ENCODE results near the gene SPRR4. TPM values are rescaled to one million over a fixed set of nuclear protein-coding genes. Genes with fewer than 3 reads are reported as not detected.

The SPRR4 gene
- total RNA-seq, 1 donor from 2014 or later, result not detected

GRCh38 chr1:152964536-152964935, 5.9 kb upstream of the SPRR4 start:
- DNase-seq, result no peak
- no peak overlapping the region for H3K4me3 Mint-ChIP-seq (ENCODE audit: unreplicated experiment)
- peaks cover 6% of the 10 kb centered on the region for H3K27me3 Mint-ChIP-seq (ENCODE audit: unreplicated experiment)
- no peak for TF ChIP-seq CTCF (IDR thresholded peaks at IDR 0.05; ENCODE audit: partially characterized antibody, unreplicated experiment)
- no peaks in the 10 kb centered on the region for H3K36me3 Mint-ChIP-seq (ENCODE audit: unreplicated experiment)
- H3K27ac Mint-ChIP-seq (ENCODE audit: unreplicated experiment), result no peak overlapping the region
- H3K9me3 Mint-ChIP-seq (ENCODE audit: unreplicated experiment), result no peaks in the 10 kb centered on the region
- H3K4me1 Mint-ChIP-seq (ENCODE audit: low read depth, unreplicated experiment), result no peaks in the 10 kb centered on the region

GRCh38 chr1:152965853-152966252, 4.6 kb upstream of the SPRR4 start:
- Mint-ChIP-seq H3K27me3 (ENCODE audit: unreplicated experiment) (peaks cover 5% of the 10 kb centered on the region), H3K9me3 (ENCODE audit: unreplicated experiment) (no peaks in the 10 kb centered on the region)

GRCh38 chr1:152967201-152967600, 3.2 kb upstream of the SPRR4 start:
- Mint-ChIP-seq H3K4me1 (ENCODE audit: low read depth, unreplicated experiment) (no peaks in the 10 kb centered on the region), H3K27ac (ENCODE audit: unreplicated experiment) (no peak overlapping the region), H3K27me3 (ENCODE audit: unreplicated experiment) (peaks cover 1% of the 10 kb centered on the region), H3K36me3 (ENCODE audit: unreplicated experiment) (no peaks in the 10 kb centered on the region), H3K4me3 (ENCODE audit: unreplicated experiment) (no peak overlapping the region), H3K9me3 (ENCODE audit: unreplicated experiment) (no peaks in the 10 kb centered on the region)
- no peak for DNase-seq
- no peak for TF ChIP-seq CTCF (IDR thresholded peaks at IDR 0.05; ENCODE audit: partially characterized antibody, unreplicated experiment)

More at GRCh38 chr1:152965853-152966252, 4.6 kb upstream of the SPRR4 start:
- no peak overlapping the region for H3K27ac Mint-ChIP-seq (ENCODE audit: unreplicated experiment)
- H3K4me1 Mint-ChIP-seq (ENCODE audit: low read depth, unreplicated experiment), result no peaks in the 10 kb centered on the region
- H3K36me3 Mint-ChIP-seq (ENCODE audit: unreplicated experiment), result no peaks in the 10 kb centered on the region
- no peak overlapping the region for H3K4me3 Mint-ChIP-seq (ENCODE audit: unreplicated experiment)
- no peak for TF ChIP-seq CTCF (IDR thresholded peaks at IDR 0.05; ENCODE audit: partially characterized antibody, unreplicated experiment)
- DNase-seq, result no peak

GRCh38 chr1:152968248-152968647, 2.2 kb upstream of the SPRR4 start:
- Mint-ChIP-seq H3K27me3 (ENCODE audit: unreplicated experiment) (peaks cover 1% of the 10 kb centered on the region), H3K36me3 (ENCODE audit: unreplicated experiment) (no peaks in the 10 kb centered on the region), H3K4me1 (ENCODE audit: low read depth, unreplicated experiment) (no peaks in the 10 kb centered on the region), H3K9me3 (ENCODE audit: unreplicated experiment) (no peaks in the 10 kb centered on the region), H3K4me3 (ENCODE audit: unreplicated experiment) (no peak overlapping the region), H3K27ac (ENCODE audit: unreplicated experiment) (no peak overlapping the region)
- no peak for DNase-seq
- no peak for TF ChIP-seq CTCF (IDR thresholded peaks at IDR 0.05; ENCODE audit: partially characterized antibody, unreplicated experiment)

GRCh38 chr1:152969036-152969435, 1.4 kb upstream of the SPRR4 start:
- Mint-ChIP-seq H3K36me3 (ENCODE audit: unreplicated experiment) (no peaks in the 10 kb centered on the region), H3K4me1 (ENCODE audit: low read depth, unreplicated experiment) (no peaks in the 10 kb centered on the region), H3K27me3 (ENCODE audit: unreplicated experiment) (peaks cover 1% of the 10 kb centered on the region), H3K9me3 (ENCODE audit: unreplicated experiment) (no peaks in the 10 kb centered on the region), H3K27ac (ENCODE audit: unreplicated experiment) (no peak overlapping the region), H3K4me3 (ENCODE audit: unreplicated experiment) (no peak overlapping the region)
- TF ChIP-seq CTCF (IDR thresholded peaks at IDR 0.05; ENCODE audit: partially characterized antibody, unreplicated experiment), result no peak
- DNase-seq, result no peak

Measured in glutamatergic neuron (in vitro differentiated cells).